Astrocyte of the cerebellum (primary cell): ENCODE results near the gene FAM53B.

ENCODE experiments used
- DNase-seq: peaks from one replicate; pipeline ENCODE4 v3.0.0-alpha.2; 2011; ENCODE audit warnings: low read depth
- H3K4me3 ChIP-seq: 2 replicates; pipeline ENCODE4 v1.5.1; 2011; ENCODE audit warnings: mild to moderate bottlenecking, low read depth, low read length, moderate library complexity
- in situ Hi-C: cut with HindIII; loops from 2 replicates; pipeline ENCODE4 v1.10.0; 2017; ENCODE audit warnings: low sequenced_read_pairs
- TF ChIP-seq, protein P1 (sequence below): IDR thresholded peaks from 2 replicates; pipeline ENCODE4 v1.5.1; 2012; ENCODE audit warnings: low read length, low read depth, moderate library complexity, mild to moderate bottlenecking; ENCODE audit errors: missing control alignments

Gene FAM53B

DNA sequence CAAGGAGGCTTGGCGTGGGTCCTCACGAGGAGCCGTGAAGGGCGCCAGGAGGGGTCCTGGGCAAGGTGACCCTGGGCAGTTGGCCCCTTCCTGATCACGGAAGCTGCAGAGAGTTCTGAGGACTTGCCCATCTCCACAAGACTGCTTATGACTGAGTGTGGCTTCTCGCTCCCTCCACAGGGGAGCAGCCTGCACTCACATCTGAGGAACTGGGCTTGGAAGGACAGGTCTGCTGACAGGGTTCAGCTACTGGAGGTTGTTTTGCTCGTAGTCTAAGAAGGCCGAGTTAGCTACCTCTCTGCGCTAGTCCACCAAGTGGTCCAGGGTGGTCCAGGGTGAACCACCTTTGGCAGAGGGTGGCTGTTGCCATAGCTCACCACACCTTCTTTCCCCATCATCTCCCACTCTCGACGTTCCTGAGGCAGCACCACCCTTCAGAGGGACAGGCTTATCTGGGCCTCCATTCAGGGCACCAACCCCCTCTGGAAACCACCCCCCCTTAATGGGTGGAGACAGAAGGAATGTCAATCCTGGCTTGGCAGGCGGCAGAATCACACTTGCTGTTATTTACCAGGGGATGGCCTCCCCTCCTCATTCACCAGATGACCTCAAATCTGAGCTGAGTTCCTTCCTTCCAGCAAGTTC lies 38.2 kb downstream of the FAM53B start:
- no peak overlapping the region for H3K4me3 ChIP-seq
- TF ChIP-seq, protein P1, sequence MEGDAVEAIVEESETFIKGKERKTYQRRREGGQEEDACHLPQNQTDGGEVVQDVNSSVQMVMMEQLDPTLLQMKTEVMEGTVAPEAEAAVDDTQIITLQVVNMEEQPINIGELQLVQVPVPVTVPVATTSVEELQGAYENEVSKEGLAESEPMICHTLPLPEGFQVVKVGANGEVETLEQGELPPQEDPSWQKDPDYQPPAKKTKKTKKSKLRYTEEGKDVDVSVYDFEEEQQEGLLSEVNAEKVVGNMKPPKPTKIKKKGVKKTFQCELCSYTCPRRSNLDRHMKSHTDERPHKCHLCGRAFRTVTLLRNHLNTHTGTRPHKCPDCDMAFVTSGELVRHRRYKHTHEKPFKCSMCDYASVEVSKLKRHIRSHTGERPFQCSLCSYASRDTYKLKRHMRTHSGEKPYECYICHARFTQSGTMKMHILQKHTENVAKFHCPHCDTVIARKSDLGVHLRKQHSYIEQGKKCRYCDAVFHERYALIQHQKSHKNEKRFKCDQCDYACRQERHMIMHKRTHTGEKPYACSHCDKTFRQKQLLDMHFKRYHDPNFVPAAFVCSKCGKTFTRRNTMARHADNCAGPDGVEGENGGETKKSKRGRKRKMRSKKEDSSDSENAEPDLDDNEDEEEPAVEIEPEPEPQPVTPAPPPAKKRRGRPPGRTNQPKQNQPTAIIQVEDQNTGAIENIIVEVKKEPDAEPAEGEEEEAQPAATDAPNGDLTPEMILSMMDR, result no peak
- DNase-seq, result no peak
- in situ Hi-C loops, result no loop called here

- no peak for DNase-seq
- in situ Hi-C loops, result no loop called here
- no peak overlapping the region for H3K4me3 ChIP-seq
- TF ChIP-seq, protein P1, result no peak
Observed at GRCh38 chr10:124705381-124705740, 38.8 kb downstream of the FAM53B start.

- TF ChIP-seq, protein P1, result no peak
- no peak for DNase-seq
- no peak overlapping the region for H3K4me3 ChIP-seq
- in situ Hi-C loops, result no loop called here
Observed at GRCh38 chr10:124704428-124705380, 39.5 kb downstream of the FAM53B start.

DNA sequence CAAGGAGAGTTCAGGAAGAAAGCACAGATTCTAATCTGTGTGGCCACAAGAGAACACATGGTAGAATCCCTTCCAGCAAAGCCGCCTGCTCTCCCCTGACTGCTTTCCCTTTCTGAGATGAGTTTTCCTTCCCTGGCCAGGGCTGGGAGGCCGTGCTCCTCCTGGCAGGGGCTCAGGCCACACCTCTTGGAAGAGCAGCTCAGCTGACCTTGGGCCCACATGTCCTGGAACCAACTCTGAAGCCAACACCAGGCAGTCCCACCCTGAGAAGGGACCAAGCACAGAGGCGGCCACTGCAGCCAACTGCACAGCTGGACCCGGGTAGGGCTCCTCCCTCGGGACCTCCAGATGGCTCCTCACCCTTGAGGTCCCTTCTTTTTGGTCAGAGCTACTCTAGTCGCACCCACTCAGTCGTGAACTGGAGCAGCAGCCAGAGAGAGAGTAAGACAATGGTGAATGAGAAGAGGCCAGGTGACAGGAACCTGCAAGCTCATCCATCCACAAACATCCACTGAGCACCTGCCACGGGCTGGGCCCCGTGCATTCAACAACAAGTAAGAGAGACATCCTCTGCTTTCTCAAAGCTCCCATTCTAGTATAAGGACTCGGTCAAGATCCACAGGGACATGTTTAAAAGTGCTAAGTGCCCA lies 40.3 kb downstream of the FAM53B start:
- no peak for DNase-seq
- H3K4me3 ChIP-seq, result no peak overlapping the region
- TF ChIP-seq, protein P1, result no peak
- in situ Hi-C loops, result no loop called here

DNA sequence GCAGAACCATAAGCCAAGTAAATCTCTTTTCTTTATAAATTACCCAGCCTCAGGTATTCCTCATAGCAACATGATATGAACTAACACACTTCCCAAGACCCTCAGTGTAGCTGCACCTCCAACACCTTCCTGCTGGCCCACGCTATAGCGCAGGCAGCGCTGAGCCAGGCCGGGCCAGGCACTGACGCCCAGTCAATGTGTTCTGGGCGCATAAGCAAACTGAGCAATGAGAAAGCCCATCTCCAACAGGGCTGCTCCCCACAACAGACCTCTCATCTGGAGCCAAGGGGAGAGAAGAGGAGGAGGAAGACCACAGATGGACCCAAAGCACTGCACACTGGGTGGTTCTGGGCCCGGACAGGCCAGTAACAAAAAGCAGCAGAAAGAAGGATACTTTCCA lies 40.8 kb downstream of the FAM53B start:
- H3K4me3 ChIP-seq, result no peak overlapping the region
- in situ Hi-C loops, result no loop called here
- TF ChIP-seq, protein P1, result no peak
- no peak for DNase-seq

GRCh38 chr10:124701881-124702656 lies 42.1 kb downstream of the FAM53B start:
- H3K4me3 ChIP-seq, result no peak overlapping the region
- in situ Hi-C loops, result no loop called here
- no peak for DNase-seq
- TF ChIP-seq, protein P1, result no peak
